Smooth muscle cell (in vitro differentiated cells): ENCODE data around the gene DEF6. TPM values are rescaled to one million over a fixed set of nuclear protein-coding genes. Genes with fewer than 3 reads are reported as not detected.
"Not testable (repeated sequence)": the region's sequence is repeated elsewhere in the genome, so short reads cannot be mapped to it uniquely, and the experiment has no call there.

Experiments used
- DNase-seq: peaks from one replicate; lab custom pipeline; 2025; ENCODE audit not compliant: unreplicated experiment; lab: John Stamatoyannopoulos, UW
- H2AFZ ChIP-seq: fragments of 200-600 bp; sonication (generic); 2 replicates; pipeline ENCODE4 v1.6.0; 2016; ENCODE audit warnings: antibody characterized with exemption, low read depth, mild to moderate bottlenecking
- H3F3A ChIP-seq: fragments of 200-600 bp; sonication (generic); 2 replicates; pipeline ENCODE4 v1.6.0; 2017; ENCODE audit warnings: antibody characterized with exemption, low read depth
- H3K27ac ChIP-seq: fragments of 200-600 bp; sonication (generic); 2 replicates; pipeline ENCODE4 v1.5.1; 2016; ENCODE audit warnings: low read depth, mild to moderate bottlenecking
- H3K27me3 ChIP-seq: fragments of 200-600 bp; sonication (generic); 2 replicates; pipeline ENCODE4 v1.6.1; 2016; ENCODE audit warnings: low read depth, mild to moderate bottlenecking
- H3K36me3 ChIP-seq: fragments of 200-600 bp; sonication (generic); 2 replicates; pipeline ENCODE4 v1.5.1; 2016; ENCODE audit warnings: low read depth
- H3K4me1 ChIP-seq: fragments of 200-600 bp; sonication (generic); 2 replicates; pipeline ENCODE4 v1.5.1; 2016; ENCODE audit warnings: low read depth
- H3K4me2 ChIP-seq: fragments of 200-600 bp; sonication (generic); 2 replicates; pipeline ENCODE4 v1.6.0; 2016; ENCODE audit warnings: mild to moderate bottlenecking
- H3K4me3 ChIP-seq: fragments of 200-600 bp; sonication (generic); 2 replicates; pipeline ENCODE4 v1.5.1; 2016; ENCODE audit warnings: mild to moderate bottlenecking
- H3K79me2 ChIP-seq: fragments of 200-600 bp; sonication (generic); 2 replicates; pipeline ENCODE4 v1.6.0; 2016; ENCODE audit warnings: low read depth, mild to moderate bottlenecking
- H3K9ac ChIP-seq: fragments of 200-600 bp; sonication (generic); 2 replicates; pipeline ENCODE4 v1.6.0; 2016; ENCODE audit warnings: low read depth
- H3K9me3 ChIP-seq: fragments of 200-600 bp; sonication (generic); replicated peaks from 2 replicates; pipeline ENCODE4 v1.5.1; 2016; ENCODE audit warnings: low read depth
- H4K20me1 ChIP-seq: fragments of 200-600 bp; sonication (generic); 2 replicates; pipeline ENCODE4 v1.6.0; 2016; ENCODE audit warnings: low read depth
- WGBS: methylation state at CpG from one replicate; pipeline ENCODE4 v1.1.7; 2016; ENCODE audit warnings: low lambda C conversion rate; 5-methylcytosine and 5-hydroxymethylcytosine counted together
- polyA plus RNA-seq: library from polyadenylated mRNA; unstranded; fragments of >200 nt; fragmentation: Nextera tagmentation; extraction: Ambion mirVana; gene quantifications from 2 replicates; pipeline ENCODE4 v1.2.1, GENCODE V29; 2016
- total RNA-seq: library from RNA; depleted of rRNA; stranded (reverse); fragments of >200 nt; gene quantifications from 2 replicates; pipeline ENCODE4 v1.2.3, GENCODE V29; 2014
- TF ChIP-seq, protein P1 (sequence below): fragments of 200-600 bp; sonication (generic); IDR thresholded peaks from 2 replicates; pipeline ENCODE4 v1.5.1; 2017; ENCODE audit warnings: borderline replicate concordance, mild to moderate bottlenecking, antibody characterized with exemption; ENCODE audit not compliant: insufficient read depth, poor library complexity, severe bottlenecking

The DEF6 gene
- total and polyA plus RNA-seq, 2 experiments from 2014 or later: 2.8 to 3.6 TPM

DNA sequence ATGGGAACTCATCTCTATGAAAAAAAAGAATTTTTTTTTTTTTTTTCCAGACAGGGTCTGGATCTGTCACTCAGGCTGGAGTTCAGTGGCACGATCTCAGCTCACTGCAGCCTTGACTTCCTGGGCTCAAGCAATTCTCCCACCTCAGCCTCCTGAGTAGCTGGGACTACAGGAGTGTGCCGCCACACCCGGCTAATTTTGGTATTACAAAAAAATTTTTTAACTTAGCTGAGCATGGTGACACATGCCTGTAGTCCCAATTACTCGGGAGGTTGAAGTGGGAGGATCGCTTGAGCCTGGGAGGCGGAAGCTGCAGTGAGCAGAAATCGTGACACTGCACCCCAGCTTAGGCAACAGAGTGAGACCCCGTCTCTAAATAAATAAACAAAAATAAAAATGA is 7.5 kb downstream of the DEF6 start:
- TF ChIP-seq, protein P1, sequence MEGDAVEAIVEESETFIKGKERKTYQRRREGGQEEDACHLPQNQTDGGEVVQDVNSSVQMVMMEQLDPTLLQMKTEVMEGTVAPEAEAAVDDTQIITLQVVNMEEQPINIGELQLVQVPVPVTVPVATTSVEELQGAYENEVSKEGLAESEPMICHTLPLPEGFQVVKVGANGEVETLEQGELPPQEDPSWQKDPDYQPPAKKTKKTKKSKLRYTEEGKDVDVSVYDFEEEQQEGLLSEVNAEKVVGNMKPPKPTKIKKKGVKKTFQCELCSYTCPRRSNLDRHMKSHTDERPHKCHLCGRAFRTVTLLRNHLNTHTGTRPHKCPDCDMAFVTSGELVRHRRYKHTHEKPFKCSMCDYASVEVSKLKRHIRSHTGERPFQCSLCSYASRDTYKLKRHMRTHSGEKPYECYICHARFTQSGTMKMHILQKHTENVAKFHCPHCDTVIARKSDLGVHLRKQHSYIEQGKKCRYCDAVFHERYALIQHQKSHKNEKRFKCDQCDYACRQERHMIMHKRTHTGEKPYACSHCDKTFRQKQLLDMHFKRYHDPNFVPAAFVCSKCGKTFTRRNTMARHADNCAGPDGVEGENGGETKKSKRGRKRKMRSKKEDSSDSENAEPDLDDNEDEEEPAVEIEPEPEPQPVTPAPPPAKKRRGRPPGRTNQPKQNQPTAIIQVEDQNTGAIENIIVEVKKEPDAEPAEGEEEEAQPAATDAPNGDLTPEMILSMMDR: no peak
- Histone ChIP-seq H3K4me1 (no peaks in the 10 kb centered on the region), H3K27me3 (no peaks in the 10 kb centered on the region), H3K4me3 (no peak overlapping the region), H4K20me1 (no peaks in the 10 kb centered on the region), H3K79me2 (no peaks in the 10 kb centered on the region), H3F3A (no peaks in the 10 kb centered on the region), H3K9ac (no peak overlapping the region), H3K36me3 (no peaks in the 10 kb centered on the region), H3K4me2 (no peak overlapping the region), H3K27ac (no peak overlapping the region), H2AFZ (no peak overlapping the region), H3K9me3 (no peaks in the 10 kb centered on the region)
- WGBS: 91% methylated on average over 8 of the region's 8 CpGs
- no peak for DNase-seq

DNA sequence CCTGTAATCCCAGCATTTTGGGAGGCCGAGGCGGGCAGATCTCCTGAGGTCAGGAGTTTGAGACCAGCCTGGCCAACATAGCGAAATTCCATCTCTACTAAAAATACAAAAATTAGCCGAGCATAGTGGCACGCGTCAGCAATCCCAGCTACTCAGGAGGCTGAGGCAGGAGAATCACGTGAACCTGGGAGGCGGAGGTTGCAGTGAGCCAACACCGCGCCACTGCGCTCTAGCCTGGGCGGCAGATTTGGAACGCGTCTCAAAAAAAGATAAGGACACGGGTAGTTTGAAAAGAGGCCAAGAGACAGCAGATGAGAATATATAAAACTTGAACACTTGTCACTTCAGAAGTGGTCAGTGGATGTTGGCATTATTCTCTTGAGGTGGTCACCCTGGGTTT is 9.5 kb downstream of the DEF6 start:
- H3K9me3 ChIP-seq, DNase-seq, H4K20me1 ChIP-seq, H3K4me3 ChIP-seq, H2AFZ ChIP-seq, H3K79me2 ChIP-seq, H3K36me3 ChIP-seq, H3K9ac ChIP-seq, H3K27ac ChIP-seq, H3K27me3 ChIP-seq, H3K4me1 ChIP-seq, H3K4me2 ChIP-seq, H3F3A ChIP-seq: not testable (repeated sequence)
- 94% methylated on average over 15 of the region's 15 CpGs for WGBS

DNA sequence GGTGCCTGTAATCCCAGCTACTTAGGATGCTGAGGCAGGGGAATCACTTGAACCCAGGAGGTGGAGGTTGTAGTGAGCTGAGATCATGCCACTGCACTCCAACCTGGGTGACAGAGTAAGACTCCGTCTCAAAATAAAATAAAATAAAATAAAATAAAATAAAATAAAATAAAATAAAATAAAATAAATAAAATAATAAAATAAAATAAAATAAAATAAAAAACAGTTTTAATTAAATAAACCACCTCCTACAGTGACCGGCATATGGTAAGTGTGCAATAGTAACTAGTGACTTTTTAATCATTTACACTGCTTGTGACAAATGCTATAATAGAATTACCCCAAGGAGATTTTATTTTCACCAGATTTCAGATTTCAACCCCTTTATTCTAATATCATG is 10.9 kb downstream of the DEF6 start:
- H3K9ac ChIP-seq, H3K79me2 ChIP-seq, H3K27me3 ChIP-seq, H3K9me3 ChIP-seq, H3K27ac ChIP-seq, H3K4me3 ChIP-seq, H2AFZ ChIP-seq, H3K4me1 ChIP-seq, H3K4me2 ChIP-seq, H4K20me1 ChIP-seq, DNase-seq, H3F3A ChIP-seq, H3K36me3 ChIP-seq: not testable (repeated sequence)
- 92% methylated on average over 2 of the region's 2 CpGs for WGBS

DNA sequence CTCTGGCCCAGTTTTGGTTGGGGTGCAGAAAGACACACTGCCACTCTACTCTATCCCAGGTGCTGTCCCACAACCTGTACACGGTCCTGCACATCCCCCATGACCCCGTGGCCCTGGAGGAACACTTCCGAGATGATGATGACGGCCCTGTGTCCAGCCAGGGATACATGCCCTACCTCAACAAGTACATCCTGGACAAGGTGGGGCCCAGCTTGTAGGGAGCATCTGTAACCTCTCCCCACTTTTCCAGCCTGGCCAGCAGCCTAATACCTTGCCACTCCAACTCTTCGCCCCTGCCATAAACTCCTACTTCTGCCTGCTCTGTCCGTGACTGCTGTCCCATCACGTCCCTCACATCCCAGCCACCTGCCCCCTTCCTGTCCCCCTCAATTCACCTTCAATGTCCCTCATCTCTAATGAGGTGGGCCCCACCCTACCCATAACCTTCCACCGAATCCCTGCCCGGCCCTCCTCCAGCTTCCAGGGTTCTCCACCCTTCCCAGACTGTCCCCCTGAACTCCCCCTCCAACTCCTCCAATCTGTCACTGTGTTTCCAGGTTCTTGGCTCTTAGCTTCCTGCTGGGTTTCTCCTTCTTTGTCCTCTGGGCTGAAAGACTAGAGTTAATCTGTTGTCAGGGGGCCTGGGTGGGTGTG is 12.1 kb downstream of the DEF6 start:
- WGBS: 97% methylated on average over 9 of the region's 9 CpGs
- Histone ChIP-seq H3K27ac (no peak overlapping the region), H3F3A (no peaks in the 10 kb centered on the region), H3K36me3 (no peaks in the 10 kb centered on the region), H3K4me2 (no peak overlapping the region), H3K79me2 (no peaks in the 10 kb centered on the region), H3K4me3 (no peak overlapping the region), H2AFZ (no peak overlapping the region), H3K9me3 (no peaks in the 10 kb centered on the region), H3K9ac (no peak overlapping the region), H3K4me1 (no peaks in the 10 kb centered on the region), H3K27me3 (peaks cover under 1% of the 10 kb centered on the region), H4K20me1 (no peaks in the 10 kb centered on the region)
- TF ChIP-seq, protein P1: no peak
- no peak for DNase-seq

DNA sequence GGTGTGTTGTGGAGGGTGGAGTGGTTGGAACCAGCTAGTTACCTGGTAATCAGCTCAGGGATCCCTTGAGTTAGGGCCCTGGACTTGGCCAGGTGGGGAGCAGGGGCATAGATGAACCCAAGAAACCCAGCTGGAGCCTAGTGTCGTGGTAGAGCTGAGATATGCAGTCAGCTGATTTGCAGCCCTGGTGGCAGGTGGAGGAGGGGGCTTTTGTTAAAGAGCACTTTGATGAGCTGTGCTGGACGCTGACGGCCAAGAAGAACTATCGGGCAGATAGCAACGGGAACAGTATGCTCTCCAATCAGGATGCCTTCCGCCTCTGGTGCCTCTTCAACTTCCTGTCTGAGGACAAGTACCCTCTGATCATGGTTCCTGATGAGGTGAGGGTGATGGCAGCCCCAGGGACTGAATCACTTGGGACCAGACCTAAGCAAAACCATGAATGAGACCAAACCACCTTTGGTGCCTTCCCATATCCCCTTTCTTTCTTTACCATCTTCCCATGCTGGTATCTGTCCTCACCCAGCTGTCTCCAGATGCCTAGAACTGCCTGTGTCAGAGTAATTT is 12.7 kb downstream of the DEF6 start:
- Histone ChIP-seq H3K79me2 (no peaks in the 10 kb centered on the region), H3K9me3 (no peaks in the 10 kb centered on the region), H3F3A (no peaks in the 10 kb centered on the region), H3K4me2 (no peak overlapping the region), H3K27ac (no peak overlapping the region), H3K36me3 (no peaks in the 10 kb centered on the region), H3K4me3 (no peak overlapping the region), H3K27me3 (peaks cover 4% of the 10 kb centered on the region), H2AFZ (no peak overlapping the region), H3K9ac (no peak overlapping the region), H3K4me1 (no peaks in the 10 kb centered on the region), H4K20me1 (no peaks in the 10 kb centered on the region)
- 83% methylated on average over 6 of the region's 6 CpGs for WGBS
- DNase-seq: no peak
- TF ChIP-seq, protein P1: no peak
